H9 (cell line): ENCODE data around the gene ADAMTSL3. TPM values are rescaled to one million over a fixed set of nuclear protein-coding genes. Genes with fewer than 3 reads are reported as not detected.

Source experiments
- DNase-seq: peaks from one replicate; pipeline ENCODE4 v3.0.0-alpha.2; 2017
- H2AFZ ChIP-seq: one replicate; pipeline ENCODE4 v1.6.1; 2013; ENCODE audit warnings: mild to moderate bottlenecking, low read length, control low read depth, moderate library complexity
- H2AK5ac ChIP-seq: 2 replicates; pipeline ENCODE4 v1.6.1; 2013; ENCODE audit warnings: low read length, control low read depth, mixed read lengths; ENCODE audit not compliant: insufficient read length
- H2BK120ac ChIP-seq: one replicate; pipeline ENCODE4 v1.6.1; 2013; ENCODE audit warnings: low read depth, mild to moderate bottlenecking, low read length, control low read depth, inconsistent platforms; ENCODE audit not compliant: poor library complexity, severe bottlenecking
- H2BK12ac ChIP-seq: 2 replicates; pipeline ENCODE4 v1.6.1; 2013; ENCODE audit warnings: low read length, control low read depth, mixed read lengths, low read depth; ENCODE audit not compliant: insufficient read length
- H2BK15ac ChIP-seq: 2 replicates; pipeline ENCODE4 v1.6.1; 2013; ENCODE audit warnings: low read depth, low read length, control low read depth
- H2BK20ac ChIP-seq: one replicate; pipeline ENCODE4 v1.6.1; 2013; ENCODE audit warnings: low read depth, mild to moderate bottlenecking, low read length, control low read depth, inconsistent platforms; ENCODE audit not compliant: poor library complexity, severe bottlenecking
- H2BK5ac ChIP-seq: 2 replicates; pipeline ENCODE4 v1.6.1; 2013; ENCODE audit warnings: low read length, control low read depth, mixed read lengths; ENCODE audit not compliant: insufficient read length
- H3K14ac ChIP-seq: 2 replicates; pipeline ENCODE4 v1.6.1; 2013; ENCODE audit warnings: low read length, control low read depth; ENCODE audit not compliant: insufficient read depth
- H3K18ac ChIP-seq: 2 replicates; pipeline ENCODE4 v1.6.1; 2013; ENCODE audit warnings: low read depth, mild to moderate bottlenecking, mixed read lengths, low read length, control low read depth; ENCODE audit not compliant: insufficient read length
- H3K23ac ChIP-seq: 2 replicates; pipeline ENCODE4 v1.6.1; 2013; ENCODE audit warnings: low read length, control low read depth, mixed read lengths, low read depth; ENCODE audit not compliant: insufficient read length
- H3K23me2 ChIP-seq: 2 replicates; pipeline ENCODE4 v1.6.1; 2013; ENCODE audit warnings: low read depth, mild to moderate bottlenecking, mixed read lengths, low read length, control low read depth; ENCODE audit not compliant: insufficient read length, poor library complexity, severe bottlenecking
- H3K27ac ChIP-seq: 2 replicates; pipeline ENCODE4 v1.5.1; 2013; ENCODE audit warnings: low read length, control low read depth, mixed read lengths, low read depth; ENCODE audit not compliant: insufficient read length
- H3K27me3 ChIP-seq: 2 replicates; pipeline ENCODE4 v1.6.1; 2013; ENCODE audit warnings: low read length, control low read depth, inconsistent platforms; ENCODE audit not compliant: insufficient read depth
- H3K4ac ChIP-seq: 2 replicates; pipeline ENCODE4 v1.6.1; 2013; ENCODE audit warnings: low read depth, mild to moderate bottlenecking, control low read depth, inconsistent platforms, low read length, moderate library complexity
- H3K4me1 ChIP-seq: 2 replicates; pipeline ENCODE4 v1.6.1; 2013; ENCODE audit warnings: low read length, control low read depth, inconsistent platforms; ENCODE audit not compliant: insufficient read depth
- H3K4me2 ChIP-seq: 2 replicates; pipeline ENCODE4 v1.6.1; 2013; ENCODE audit warnings: low read length, control low read depth, mixed read lengths; ENCODE audit not compliant: insufficient read length, insufficient read depth
- H3K56ac ChIP-seq: 2 replicates; pipeline ENCODE4 v1.6.1; 2013; ENCODE audit warnings: low read depth, mild to moderate bottlenecking, mixed read lengths, low read length, control low read depth; ENCODE audit not compliant: insufficient read length
- H3K79me1 ChIP-seq: 2 replicates; pipeline ENCODE4 v1.6.1; 2013; ENCODE audit warnings: low read depth, mild to moderate bottlenecking, moderate library complexity, low read length, control low read depth, inconsistent platforms; ENCODE audit not compliant: insufficient read depth, poor library complexity, severe bottlenecking
- H3K79me2 ChIP-seq: 2 replicates; pipeline ENCODE4 v1.6.1; 2013; ENCODE audit warnings: low read length, control low read depth, inconsistent platforms; ENCODE audit not compliant: insufficient read depth
- H3K9ac ChIP-seq: 2 replicates; pipeline ENCODE4 v1.6.1; 2013; ENCODE audit warnings: low read length, control low read depth, mixed read lengths; ENCODE audit not compliant: insufficient read length; ENCODE audit errors: extremely low read depth
- H3K9me3 ChIP-seq: one replicate; pipeline ENCODE4 v1.6.1; 2013; ENCODE audit warnings: low read depth, low read length, inconsistent platforms; ENCODE audit not compliant: control insufficient read depth
- H3T11ph ChIP-seq: one replicate; pipeline ENCODE4 v1.6.1; 2013; ENCODE audit warnings: mild to moderate bottlenecking, low read length, control low read depth, inconsistent platforms
- H4K20me1 ChIP-seq: one replicate; pipeline ENCODE4 v1.6.1; 2013; ENCODE audit not compliant: control insufficient read depth, insufficient read length, insufficient read depth
- H4K5ac ChIP-seq: 2 replicates; pipeline ENCODE4 v1.6.1; 2013; ENCODE audit warnings: low read depth, mild to moderate bottlenecking, mixed read lengths, low read length, control low read depth; ENCODE audit not compliant: insufficient read length
- H4K8ac ChIP-seq: replicated peaks from 2 replicates; pipeline ENCODE4 v1.6.1; 2013; ENCODE audit warnings: low read length, control low read depth, mixed read lengths, low read depth; ENCODE audit not compliant: insufficient read length
- H4K91ac ChIP-seq: 2 replicates; pipeline ENCODE4 v1.6.1; 2013; ENCODE audit warnings: low read depth, mild to moderate bottlenecking, moderate library complexity, mixed read lengths, low read length, control low read depth; ENCODE audit not compliant: insufficient read length
- H3K27ac Mint-ChIP-seq, 3 experiments: 2 replicates in 2 of 3; 3 replicates in 1 of 3; pipeline ENCODE4 v1.8.0; 2020 to 2021; ENCODE audit warnings: mixed read lengths in 3 of 3, mild to moderate bottlenecking in 1 of 3, moderate library complexity in 1 of 3
- H3K27me3 Mint-ChIP-seq: 2 replicates; pipeline ENCODE4 v1.8.0; 2021; ENCODE audit warnings: low read depth, mild to moderate bottlenecking, moderate library complexity, mixed read lengths
- H3K36me3 Mint-ChIP-seq, 3 experiments: 2 replicates in 2 of 3; 3 replicates in 1 of 3; pipeline ENCODE4 v1.8.0; 2020 to 2021; ENCODE audit warnings: low read depth in 3 of 3, mixed read lengths in 3 of 3; ENCODE audit not compliant: insufficient read depth in 1 of 3
- H3K4me1 Mint-ChIP-seq, 2 experiments: 2 replicates each; pipeline ENCODE4 v1.8.0; 2020; ENCODE audit warnings: mixed read lengths in 2 of 2
- H3K4me3 Mint-ChIP-seq, 2 experiments: 2 replicates in 1 of 2; 3 replicates in 1 of 2; pipeline ENCODE4 v1.8.0; 2020 to 2021; ENCODE audit warnings: mild to moderate bottlenecking in 2 of 2, mixed read lengths in 2 of 2, moderate library complexity in 1 of 2
- H3K9me3 Mint-ChIP-seq, 2 experiments: 2 replicates in 1 of 2; 3 replicates in 1 of 2; pipeline ENCODE4 v1.8.0; 2020; ENCODE audit warnings: mild to moderate bottlenecking in 2 of 2, mixed read lengths in 2 of 2, moderate library complexity in 1 of 2
- CTCF ChIP-seq: fragments of 200-600 bp; sonication (generic); conservative IDR thresholded peaks from 3 replicates; pipeline ENCODE4 v1.8.0; 2021; ENCODE audit warnings: antibody characterized with exemption, mild to moderate bottlenecking
- WGBS: extraction: QIAGEN DNeasy Blood & Tissue Kit; methylation state at CpG from one replicate; pipeline ENCODE4 v1.1.7; 2013; ENCODE audit warnings: missing lambda C conversion rate, low lambda C conversion rate, mixed read lengths; ENCODE audit not compliant: insufficient read length; ENCODE audit errors: extremely low coverage; 5-methylcytosine and 5-hydroxymethylcytosine counted together
- total RNA-seq: library from RNA; stranded (reverse); gene quantifications from 2 replicates; pipeline ENCODE4 v1.2.1, GENCODE V29; 2021

The ADAMTSL3 gene
- total RNA-seq, 1 experiment from 2014 or later: 0.39 TPM

- Histone ChIP-seq H2BK12ac (no peak overlapping the region), H2BK20ac (no peak overlapping the region), H3K4me1 (no peaks in the 10 kb centered on the region), H3K56ac (no peak overlapping the region), H3K27me3 (no peaks in the 10 kb centered on the region), H4K20me1 (no peaks in the 10 kb centered on the region), H3K23me2 (no peaks in the 10 kb centered on the region), H3T11ph (no peak overlapping the region), H4K8ac (no peak overlapping the region), H3K14ac (no peak overlapping the region), H3K79me1 (no peaks in the 10 kb centered on the region), H2AK5ac (no peak overlapping the region), H3K23ac (no peak overlapping the region), H3K4me2 (no peak overlapping the region), H4K91ac (no peak overlapping the region), H3K9ac (no peak overlapping the region), H3K18ac (no peak overlapping the region), H3K4ac (no peak overlapping the region), H4K5ac (no peak overlapping the region), H2BK120ac (no peak overlapping the region), H2BK5ac (no peak overlapping the region), H3K79me2 (no peaks in the 10 kb centered on the region), H3K27ac (no peak overlapping the region), H2BK15ac (no peak overlapping the region), H2AFZ (no peak overlapping the region), H3K9me3 (no peaks in the 10 kb centered on the region)
- no peaks in the 10 kb centered on the region for H3K36me3 Mint-ChIP-seq
- no peaks in the 10 kb centered on the region; a peak in 1 of 5 replicates for H3K9me3 Mint-ChIP-seq
- H3K4me3 Mint-ChIP-seq: no peak overlapping the region
- no peak overlapping the region; a peak in 1 of 7 replicates for H3K27ac Mint-ChIP-seq
- peaks cover under 1 to 5% of the 10 kb centered on the region in 2 experiments for H3K4me1 Mint-ChIP-seq
- no peak for DNase-seq
- no peaks in the 10 kb centered on the region; the same call in 1 of the 2 replicates for H3K27me3 Mint-ChIP-seq
- no peak for TF ChIP-seq CTCF
- no CpG with 5 or more reads among the region's 4 CpGs for WGBS
Measured at GRCh38 chr15:83940136-83940535, 286.2 kb downstream of the ADAMTSL3 start.
